Measurements from ENCODE around the gene RRM1.

RRM1 gene

DNA sequence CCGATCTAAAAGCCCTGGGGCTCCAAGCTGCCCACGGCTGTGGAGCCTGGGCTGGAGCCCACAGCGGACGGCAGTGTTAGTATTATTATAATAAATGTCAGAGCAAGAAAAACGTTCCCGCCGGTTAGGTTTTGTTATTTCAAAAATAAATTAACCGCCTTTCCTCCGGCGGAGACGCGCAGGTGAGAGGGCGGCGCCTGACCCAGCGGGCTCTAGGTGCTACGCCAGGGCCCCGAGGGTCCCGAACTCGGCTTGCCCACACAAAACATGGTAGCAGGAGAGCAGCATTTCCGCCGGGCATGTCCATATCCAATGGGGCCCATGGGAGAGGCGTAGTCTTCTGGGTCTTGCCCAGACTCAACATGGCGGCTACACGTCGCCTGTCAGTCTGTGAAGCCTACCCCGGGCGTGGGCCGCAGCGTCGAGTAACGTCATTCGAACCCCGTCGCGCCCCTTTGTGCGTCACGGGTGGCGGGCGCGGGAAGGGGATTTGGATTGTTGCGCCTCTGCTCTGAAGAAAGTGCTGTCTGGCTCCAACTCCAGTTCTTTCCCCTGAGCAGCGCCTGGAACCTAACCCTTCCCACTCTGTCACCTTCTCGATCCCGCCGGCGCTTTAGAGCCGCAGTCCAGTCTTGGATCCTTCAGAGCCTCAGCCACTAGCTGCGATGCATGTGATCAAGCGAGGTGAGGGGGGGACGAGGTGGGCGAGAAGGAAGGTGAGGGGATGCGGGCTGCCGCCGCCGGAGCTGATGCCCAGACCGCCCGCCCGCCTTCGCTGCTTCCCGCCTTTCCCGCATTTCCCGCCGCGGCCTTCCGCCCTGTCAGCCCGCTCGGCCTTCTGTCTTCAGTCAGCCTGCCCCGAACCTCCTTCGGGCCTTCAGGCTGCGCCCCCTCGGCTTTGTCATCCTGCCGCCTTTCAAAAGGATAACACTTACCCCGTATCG is at the start of gene RRM1:
RRM1 (plus strand) TSS at position 452 of the 944 bp plus-strand sequence; CDS start at position 666, 214 bp downstream.
- Histone ChIP-seq H3K36me3 (ENCODE audit: insufficient read depth, low read length) (peaks cover 14% of the 10 kb centered on the region; the same call in 1 of the 2 replicates), H3K9ac (ENCODE audit: low read length) (peak within 1 kb of the TSS; percentile 91), H3K4me2 (ENCODE audit: low read length) (peak within 1 kb of the TSS; percentile 97), H4K20me1 (ENCODE audit: insufficient read depth, low read length) (no peaks in the 10 kb centered on the region), H2AFZ (ENCODE audit: low read length) (peak within 1 kb of the TSS; percentile 65; the same call in 1 of the 2 replicates), H3K79me2 (ENCODE audit: insufficient read depth, low read length) (peaks cover 45% of the 10 kb centered on the region), H3F3A (ENCODE audit: insufficient read depth, low read length) (no peaks in the 10 kb centered on the region), H3K4me1 (ENCODE audit: insufficient read depth, low read length, severe bottlenecking) (peaks cover 34% of the 10 kb centered on the region), H3K9me2 (ENCODE audit: low read depth, low read length) (no peaks in the 10 kb centered on the region), H3K27me3 (ENCODE audit: insufficient read depth, low read length) (no peaks in the 10 kb centered on the region), H3K4me3 (ENCODE audit: low read depth, low read length, poor library complexity, severe bottlenecking) (peak within 1 kb of the TSS; percentile 85), H3K9me3 (ENCODE audit: low read length) (no peaks in the 10 kb centered on the region), H3K27ac (ENCODE audit: low read depth, low read length, poor library complexity, severe bottlenecking) (peak within 1 kb of the TSS; percentile 78)
- no peak for TF ChIP-seq EZH2 (IDR thresholded peaks at IDR 0.05; ENCODE audit: borderline replicate concordance, low read length)
- TF ChIP-seq, protein P1, sequence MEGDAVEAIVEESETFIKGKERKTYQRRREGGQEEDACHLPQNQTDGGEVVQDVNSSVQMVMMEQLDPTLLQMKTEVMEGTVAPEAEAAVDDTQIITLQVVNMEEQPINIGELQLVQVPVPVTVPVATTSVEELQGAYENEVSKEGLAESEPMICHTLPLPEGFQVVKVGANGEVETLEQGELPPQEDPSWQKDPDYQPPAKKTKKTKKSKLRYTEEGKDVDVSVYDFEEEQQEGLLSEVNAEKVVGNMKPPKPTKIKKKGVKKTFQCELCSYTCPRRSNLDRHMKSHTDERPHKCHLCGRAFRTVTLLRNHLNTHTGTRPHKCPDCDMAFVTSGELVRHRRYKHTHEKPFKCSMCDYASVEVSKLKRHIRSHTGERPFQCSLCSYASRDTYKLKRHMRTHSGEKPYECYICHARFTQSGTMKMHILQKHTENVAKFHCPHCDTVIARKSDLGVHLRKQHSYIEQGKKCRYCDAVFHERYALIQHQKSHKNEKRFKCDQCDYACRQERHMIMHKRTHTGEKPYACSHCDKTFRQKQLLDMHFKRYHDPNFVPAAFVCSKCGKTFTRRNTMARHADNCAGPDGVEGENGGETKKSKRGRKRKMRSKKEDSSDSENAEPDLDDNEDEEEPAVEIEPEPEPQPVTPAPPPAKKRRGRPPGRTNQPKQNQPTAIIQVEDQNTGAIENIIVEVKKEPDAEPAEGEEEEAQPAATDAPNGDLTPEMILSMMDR (IDR thresholded peaks at IDR 0.05; ENCODE audit: low read length): no peak

DNA sequence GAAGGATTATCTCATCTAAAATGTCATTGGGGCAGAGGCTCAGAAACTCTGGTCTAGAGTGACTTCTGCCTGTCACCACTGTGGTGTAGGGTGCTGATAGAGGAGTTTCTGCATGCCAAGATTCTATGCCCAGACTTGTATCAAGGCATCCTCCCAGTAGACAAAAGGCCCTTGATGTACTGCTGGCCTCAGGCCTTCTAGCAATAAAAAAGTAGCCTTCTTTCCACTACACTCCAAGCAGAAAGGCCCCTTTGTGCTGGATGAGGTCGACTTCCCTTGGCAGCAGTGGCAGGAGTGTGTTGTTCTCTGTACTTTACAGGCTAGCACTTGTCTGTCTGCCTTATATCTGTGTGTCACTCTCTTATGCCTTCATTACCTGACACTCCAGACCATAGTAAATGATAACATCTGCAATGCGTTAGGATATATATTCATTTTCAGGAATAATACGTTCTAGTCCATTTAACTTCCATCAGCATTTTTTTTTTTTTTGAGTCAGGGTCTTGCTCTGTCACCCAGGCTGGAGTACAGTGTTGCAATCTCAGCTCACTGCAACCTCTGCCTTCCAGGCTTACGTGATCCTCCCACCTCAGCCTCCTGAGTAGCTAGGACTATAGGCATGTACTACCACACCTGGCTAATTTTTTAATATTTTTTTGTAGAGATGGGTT is 49.5 kb upstream of the RRM1 start:
- H4K20me1 ChIP-seq (ENCODE audit: insufficient read depth, low read length): no peaks in the 10 kb centered on the region
- no peaks in the 10 kb centered on the region for H3K9me2 ChIP-seq (ENCODE audit: low read depth, low read length)
- H3K9me3 ChIP-seq (ENCODE audit: low read length): no peaks in the 10 kb centered on the region
- no peaks in the 10 kb centered on the region for H3K4me1 ChIP-seq (ENCODE audit: insufficient read depth, low read length, severe bottlenecking)
- H3K27ac ChIP-seq (ENCODE audit: low read depth, low read length, poor library complexity, severe bottlenecking): no peak overlapping the region
- no peaks in the 10 kb centered on the region for H3K79me2 ChIP-seq (ENCODE audit: insufficient read depth, low read length)
- no peaks in the 10 kb centered on the region for H3K27me3 ChIP-seq (ENCODE audit: insufficient read depth, low read length)
- no peak for TF ChIP-seq EZH2 (IDR thresholded peaks at IDR 0.05; ENCODE audit: borderline replicate concordance, low read length)
- TF ChIP-seq, protein P1 (IDR thresholded peaks at IDR 0.05; ENCODE audit: low read length): no peak
- H3F3A ChIP-seq (ENCODE audit: insufficient read depth, low read length): no peaks in the 10 kb centered on the region
- no peak overlapping the region for H3K9ac ChIP-seq (ENCODE audit: low read length)
- H3K36me3 ChIP-seq (ENCODE audit: insufficient read depth, low read length): no peaks in the 10 kb centered on the region
- no peak overlapping the region for H3K4me3 ChIP-seq (ENCODE audit: low read depth, low read length, poor library complexity, severe bottlenecking)
- no peak overlapping the region for H3K4me2 ChIP-seq (ENCODE audit: low read length)
- no peak overlapping the region for H2AFZ ChIP-seq (ENCODE audit: low read length)

DNA sequence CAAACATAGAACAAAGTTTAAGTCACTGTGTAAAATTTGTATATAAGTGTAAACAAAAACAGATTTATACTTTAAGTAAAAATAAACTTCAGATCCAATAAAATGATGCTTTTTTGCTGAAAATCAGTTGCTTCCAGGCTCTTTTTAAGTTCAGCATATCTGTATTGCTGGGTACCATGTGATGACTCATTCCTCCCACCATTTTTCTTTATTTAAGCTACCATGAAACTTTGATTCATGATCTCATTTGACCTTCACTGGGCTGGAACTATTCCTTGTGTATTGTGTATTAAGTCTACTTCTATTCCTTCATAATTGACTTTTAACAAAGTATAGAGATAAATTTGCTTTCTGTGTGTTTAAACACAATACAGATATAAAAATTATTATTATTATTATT is 46.3 kb upstream of the RRM1 start:
- H4K20me1 ChIP-seq (ENCODE audit: insufficient read depth, low read length): no peaks in the 10 kb centered on the region
- H3K36me3 ChIP-seq (ENCODE audit: insufficient read depth, low read length): no peaks in the 10 kb centered on the region
- no peak overlapping the region for H3K9ac ChIP-seq (ENCODE audit: low read length)
- no peaks in the 10 kb centered on the region for H3K79me2 ChIP-seq (ENCODE audit: insufficient read depth, low read length)
- TF ChIP-seq, protein P1 (IDR thresholded peaks at IDR 0.05; ENCODE audit: low read length): no peak
- TF ChIP-seq EZH2 (IDR thresholded peaks at IDR 0.05; ENCODE audit: borderline replicate concordance, low read length): no peak
- H3K4me2 ChIP-seq (ENCODE audit: low read length): no peak overlapping the region
- no peaks in the 10 kb centered on the region for H3K9me3 ChIP-seq (ENCODE audit: low read length)
- H2AFZ ChIP-seq (ENCODE audit: low read length): no peak overlapping the region
- H3K9me2 ChIP-seq (ENCODE audit: low read depth, low read length): no peaks in the 10 kb centered on the region
- no peak overlapping the region for H3K27ac ChIP-seq (ENCODE audit: low read depth, low read length, poor library complexity, severe bottlenecking)
- H3F3A ChIP-seq (ENCODE audit: insufficient read depth, low read length): no peaks in the 10 kb centered on the region
- H3K4me3 ChIP-seq (ENCODE audit: low read depth, low read length, poor library complexity, severe bottlenecking): no peak overlapping the region
- no peaks in the 10 kb centered on the region for H3K27me3 ChIP-seq (ENCODE audit: insufficient read depth, low read length)
- H3K4me1 ChIP-seq (ENCODE audit: insufficient read depth, low read length, severe bottlenecking): no peaks in the 10 kb centered on the region
